CD4-positive, alpha-beta T cell treated with Interleukin-15 for 4 hours (primary cell): ENCODE results near the gene SRA1.

ENCODE experiments used
- DNase-seq: peaks from one replicate; pipeline ENCODE4 v3.0.0-alpha.2; 2020; ENCODE audit warnings: low spot score

SRA1 gene

GRCh38 chr5:140550147-140551079 lies 6.9 kb downstream of the SRA1 start:
- no peak for DNase-seq

- DNase-seq: peak; percentile 17
Measured at GRCh38 chr5:140549237-140550144, 7.8 kb downstream of the SRA1 start.

DNA sequence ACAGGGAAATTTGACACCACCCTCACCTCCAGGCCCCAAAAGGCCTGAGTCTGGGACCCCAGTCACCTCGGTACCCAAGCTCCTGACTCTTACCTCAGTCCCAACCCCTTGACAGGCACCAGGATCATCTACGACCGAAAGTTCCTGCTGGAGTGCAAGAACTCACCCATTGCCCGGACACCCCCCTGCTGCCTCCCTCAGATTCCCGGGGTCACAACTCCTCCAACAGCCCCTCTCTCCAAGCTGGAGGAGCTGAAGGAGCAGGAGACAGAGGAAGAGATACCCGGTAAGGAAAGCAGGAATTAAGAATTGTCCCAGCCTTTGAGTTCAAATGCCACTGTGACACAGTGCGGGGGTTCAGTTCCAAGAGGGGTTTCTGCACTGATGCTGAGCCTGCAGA lies 8.5 kb downstream of the SRA1 start:
- DNase-seq: no peak

DNA sequence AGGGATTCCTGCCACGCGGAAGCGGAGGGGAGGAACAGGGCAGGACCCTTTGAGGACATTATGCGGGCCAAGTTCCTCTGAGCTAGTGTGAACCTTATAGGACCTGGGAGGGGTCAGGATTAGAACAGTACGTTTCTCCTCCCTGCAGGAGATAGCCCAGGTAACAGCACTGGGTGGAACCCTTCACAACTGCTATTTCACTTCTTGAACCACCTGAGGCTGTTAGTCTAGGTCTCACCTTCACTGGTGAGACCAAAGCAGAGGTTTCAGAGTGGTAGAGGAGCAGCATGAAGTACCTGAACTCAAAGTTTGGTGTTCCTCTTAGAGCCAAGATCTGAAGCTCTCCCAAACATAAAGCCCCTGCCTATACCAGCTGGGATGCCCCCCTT lies 9.0 kb downstream of the SRA1 start:
- DNase-seq: no peak

DNA sequence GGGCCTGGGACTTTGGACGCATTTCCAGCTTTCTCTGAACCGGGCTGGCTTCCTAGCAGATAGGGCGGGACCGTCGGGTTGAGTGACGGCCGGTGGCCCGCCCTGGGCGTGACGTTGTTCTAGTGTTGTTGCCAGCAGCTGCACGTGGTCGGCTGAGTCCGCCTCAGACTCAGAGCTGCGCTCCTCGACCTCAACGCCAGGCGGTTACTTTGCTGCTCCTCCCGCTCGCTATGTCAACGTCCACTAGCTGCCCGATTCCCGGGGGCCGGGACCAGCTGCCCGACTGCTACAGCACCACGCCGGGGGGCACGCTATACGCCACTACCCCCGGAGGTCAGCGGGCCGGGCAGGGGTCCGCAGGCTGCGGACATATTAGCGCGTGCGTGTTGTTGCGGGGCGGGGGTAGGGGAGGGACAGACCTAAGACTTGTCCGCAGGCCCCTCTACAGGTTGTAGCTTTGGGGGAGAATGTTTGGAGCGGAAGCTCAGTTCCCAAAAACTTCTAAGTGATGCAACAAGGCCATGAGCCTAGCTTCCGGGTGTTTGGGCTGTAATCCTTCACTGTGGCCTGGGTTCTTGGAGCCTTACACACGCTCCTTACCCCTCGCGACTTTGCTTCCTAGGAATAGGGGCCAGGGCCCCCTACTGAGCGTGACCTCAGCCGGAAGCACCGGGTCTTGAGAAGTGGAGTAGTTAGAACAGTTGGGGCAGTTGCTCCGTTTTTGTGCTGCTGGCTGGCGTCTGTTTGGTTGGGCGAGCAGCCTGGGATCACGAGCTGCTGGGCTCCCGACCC lies 9.6 kb downstream of the SRA1 start, which contains the start of gene EIF4EBP3:
Gene EIF4EBP3, plus strand, starts transcription at position 155 of the 792 bp plus-strand sequence. Its CDS starts 76 bp downstream, at position 231.
- peak; percentile 79 for DNase-seq

DNA sequence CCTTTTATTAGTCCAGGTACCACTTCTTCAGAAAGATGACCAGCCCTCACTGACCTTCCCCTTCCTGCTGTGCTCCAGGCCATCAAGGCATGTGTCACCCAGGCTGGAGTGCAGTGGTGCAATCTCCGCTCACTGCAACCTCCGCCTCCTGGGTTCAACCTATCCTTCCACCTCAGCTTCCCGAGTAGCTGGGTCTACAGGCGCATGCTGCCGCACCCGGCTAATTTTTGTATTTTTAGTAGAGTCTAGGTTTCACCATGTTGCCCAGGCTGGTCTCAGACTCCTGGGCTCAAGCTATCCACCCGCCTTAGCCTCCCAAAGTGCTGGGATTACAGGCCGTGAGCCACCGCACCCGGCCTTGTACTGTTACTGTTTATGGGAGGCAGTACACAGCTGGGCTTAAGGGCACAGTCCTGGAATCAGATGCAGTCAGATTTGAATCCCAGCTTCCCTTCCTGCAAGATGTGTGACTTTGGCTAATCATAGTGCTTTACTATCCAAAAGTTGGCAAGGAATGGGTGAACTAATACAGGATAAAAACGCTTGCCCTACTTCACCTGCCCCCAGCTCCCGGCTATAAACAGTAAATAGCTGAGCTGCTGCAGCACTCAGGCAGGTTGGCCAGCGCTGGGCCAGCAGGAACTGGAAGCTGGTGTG lies 10.3 kb downstream of the SRA1 start:
- DNase-seq: no peak

GRCh38 chr5:140545606-140546005 lies 11.7 kb downstream of the SRA1 start:
- DNase-seq: no peak

DNA sequence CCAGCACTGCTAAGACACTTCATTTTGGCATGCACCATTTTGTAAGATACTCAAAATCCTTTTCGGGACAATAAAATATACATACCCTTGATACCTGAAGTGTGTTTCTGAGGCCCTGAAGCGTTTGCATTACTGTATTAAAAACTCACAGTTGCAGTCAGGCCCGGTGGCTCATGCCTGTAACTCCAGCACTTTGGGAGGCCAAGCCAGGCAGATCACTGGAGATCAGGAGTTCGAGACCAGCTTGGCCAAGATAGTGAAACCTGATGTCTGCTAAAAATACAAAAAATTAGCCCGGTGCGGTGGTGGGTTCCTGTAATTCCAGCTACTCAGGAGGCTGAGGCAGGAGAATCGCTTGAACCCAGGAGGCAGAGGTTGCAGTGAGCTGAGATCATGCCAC lies 12.3 kb downstream of the SRA1 start:
- no peak for DNase-seq

GRCh38 chr5:140542972-140543371 lies 14.3 kb downstream of the SRA1 start:
- DNase-seq: no peak

- no peak for DNase-seq
Measured at GRCh38 chr5:140540227-140540626, 17.0 kb downstream of the SRA1 start.

GRCh38 chr5:140524003-140524402 lies 33.3 kb downstream of the SRA1 start:
- DNase-seq: no peak

GRCh38 chr5:140513124-140513523 lies 44.1 kb downstream of the SRA1 start:
- DNase-seq: no peak

DNA sequence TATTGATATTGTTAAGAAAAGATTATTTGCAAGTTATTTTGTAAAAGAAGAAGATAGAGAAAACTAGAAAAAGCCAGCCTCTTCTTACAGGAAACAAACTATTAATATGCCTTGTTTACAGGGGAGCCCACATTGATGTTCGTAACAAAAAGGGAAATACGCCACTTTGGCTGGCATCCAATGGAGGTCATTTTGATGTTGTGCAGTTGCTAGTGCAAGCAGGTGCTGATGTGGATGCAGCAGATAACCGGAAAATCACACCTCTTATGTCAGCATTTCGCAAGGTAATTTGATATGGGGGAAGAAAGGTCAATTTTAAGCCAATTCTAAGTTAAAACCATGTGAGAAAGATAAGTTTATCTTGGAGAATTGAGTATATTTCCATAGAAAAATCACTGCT lies 47.4 kb downstream of the SRA1 start:
- DNase-seq: no peak

GRCh38 chr5:140502834-140503233 lies 54.4 kb downstream of the SRA1 start:
- DNase-seq: no peak
